Left lung (tissue), 10 donors: ENCODE measurements around the gene PEPD. TPM values are rescaled to one million over a fixed set of nuclear protein-coding genes. Genes with fewer than 3 reads are reported as not detected.

Experiments
- ATAC-seq: fragments of 200-7000 bp; cut with Tn5 transposase; one replicate; pipeline ENCODE4 v1.9.1; 2020; ENCODE audit warnings: moderate library complexity
- DNase-seq, 4 donors: peaks; one replicate each; pipeline ENCODE4 v3.0.0-alpha.2; 2013 to 2020
- H3K27ac ChIP-seq, 2 donors: fragments of 200-600 bp; sonication (generic) in 1 of 2; one replicate each; pipeline versions ENCODE4 v1.5.0 to v1.8.0; 2020 to 2021
- H3K27me3 ChIP-seq, 2 donors: fragments of 200-600 bp; sonication (generic) in 1 of 2; one replicate each; pipeline versions ENCODE4 v1.5.0 to v1.8.0; 2020 to 2021
- H3K36me3 ChIP-seq, 2 donors: fragments of 200-600 bp; sonication (generic) in 1 of 2; one replicate each; pipeline versions ENCODE4 v1.5.0 to v1.8.0; 2020 to 2021
- H3K4me1 ChIP-seq, 2 donors: fragments of 200-600 bp; one replicate each; pipeline ENCODE4 v1.8.0; 2021
- H3K4me3 ChIP-seq, 2 donors: fragments of 200-600 bp; sonication (generic) in 1 of 2; one replicate each; pipeline versions ENCODE4 v1.5.0 to v1.8.0; 2020 to 2021; ENCODE audit warnings: mild to moderate bottlenecking in 1 of 2
- H3K9me3 ChIP-seq, 2 donors: fragments of 200-600 bp; sonication (generic) in 1 of 2; one replicate each; pipeline versions ENCODE4 v1.5.0 to v1.8.0; 2020 to 2021
- intact Hi-C, 2 donors: fragments of 100-400 bp; cut with DNase I; formaldehyde crosslinking; loops; one replicate each; pipeline versions ENCODE4 v1.11.2 to v1.14.2; 2022
- polyA plus RNA-seq, 6 donors: library from polyadenylated mRNA; unstranded; fragments of 120-200 nt; gene quantifications; one replicate each; pipeline ENCODE4 v1.2.1, GENCODE V29; 2013; ENCODE audit not compliant: insufficient read length in 6 of 6
- total RNA-seq, 2 donors: library from RNA; stranded (reverse); fragmentation: NEBNext Ultra II Directional; extraction: Animal tissue kit (Norgen Biotek cat#: 25700); gene quantifications; one replicate each; pipeline ENCODE4 v1.2.1, GENCODE V29; 2021
- TF ChIP-seq, protein P1 (sequence below), 2 donors: fragments of 200-600 bp; sonication (generic) in 1 of 2; IDR thresholded peaks; one replicate each; pipeline versions ENCODE4 v1.5.0 to v1.8.0; 2021; ENCODE audit warnings: antibody characterized with exemption in 2 of 2
- donor health status: DM: no; HTN: yes; CAD: no.
- donor health status: DM: no; HTN: no; CAD: no.

The PEPD gene
- total and polyA plus RNA-seq, 8 donors, result 41.2 to 90.1 (median 46.2) TPM

DNA sequence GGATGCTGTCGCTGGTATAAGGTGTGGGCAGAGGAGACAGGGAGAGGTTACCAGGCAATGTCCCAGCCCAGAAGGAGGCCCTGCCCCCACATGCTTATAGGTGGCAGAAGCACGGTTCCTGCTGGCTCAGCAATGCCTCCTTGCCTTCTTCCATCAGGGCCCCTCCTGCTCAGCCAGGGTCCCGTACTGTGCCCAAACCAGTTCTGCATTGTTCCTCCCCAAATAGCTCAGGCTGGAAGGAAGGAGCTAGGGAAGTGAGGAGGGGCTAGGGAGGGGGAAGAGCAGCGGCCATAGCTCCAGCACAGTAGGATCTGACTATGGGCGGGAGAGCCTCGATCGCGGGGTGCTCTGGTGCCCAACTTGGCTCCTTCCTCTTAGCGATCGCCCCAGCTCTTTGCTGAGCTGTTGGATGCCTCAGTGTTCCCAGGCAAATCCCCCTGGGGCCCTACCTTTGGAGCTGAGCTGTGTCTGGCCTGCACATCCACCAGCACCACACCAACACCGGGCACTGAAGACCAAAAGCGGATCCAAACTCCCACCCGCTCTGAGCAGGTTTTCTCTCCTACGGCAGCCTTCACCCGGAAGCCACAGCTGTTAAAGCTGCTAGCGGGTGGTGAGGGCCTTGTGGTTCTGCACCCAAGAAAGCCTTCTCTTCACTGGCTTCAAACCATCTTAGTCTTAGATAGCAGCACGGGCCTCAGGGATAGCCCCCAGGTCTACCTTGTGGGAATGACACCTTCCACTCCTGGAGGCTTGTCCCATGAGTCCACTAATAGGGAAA is 32.1 kb upstream of the PEPD start:
- intact Hi-C loops, result no loop called here
- TF ChIP-seq, protein P1, sequence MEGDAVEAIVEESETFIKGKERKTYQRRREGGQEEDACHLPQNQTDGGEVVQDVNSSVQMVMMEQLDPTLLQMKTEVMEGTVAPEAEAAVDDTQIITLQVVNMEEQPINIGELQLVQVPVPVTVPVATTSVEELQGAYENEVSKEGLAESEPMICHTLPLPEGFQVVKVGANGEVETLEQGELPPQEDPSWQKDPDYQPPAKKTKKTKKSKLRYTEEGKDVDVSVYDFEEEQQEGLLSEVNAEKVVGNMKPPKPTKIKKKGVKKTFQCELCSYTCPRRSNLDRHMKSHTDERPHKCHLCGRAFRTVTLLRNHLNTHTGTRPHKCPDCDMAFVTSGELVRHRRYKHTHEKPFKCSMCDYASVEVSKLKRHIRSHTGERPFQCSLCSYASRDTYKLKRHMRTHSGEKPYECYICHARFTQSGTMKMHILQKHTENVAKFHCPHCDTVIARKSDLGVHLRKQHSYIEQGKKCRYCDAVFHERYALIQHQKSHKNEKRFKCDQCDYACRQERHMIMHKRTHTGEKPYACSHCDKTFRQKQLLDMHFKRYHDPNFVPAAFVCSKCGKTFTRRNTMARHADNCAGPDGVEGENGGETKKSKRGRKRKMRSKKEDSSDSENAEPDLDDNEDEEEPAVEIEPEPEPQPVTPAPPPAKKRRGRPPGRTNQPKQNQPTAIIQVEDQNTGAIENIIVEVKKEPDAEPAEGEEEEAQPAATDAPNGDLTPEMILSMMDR (IDR thresholded peaks at IDR 0.05), result no peak
- no peak for ATAC-seq

DNA sequence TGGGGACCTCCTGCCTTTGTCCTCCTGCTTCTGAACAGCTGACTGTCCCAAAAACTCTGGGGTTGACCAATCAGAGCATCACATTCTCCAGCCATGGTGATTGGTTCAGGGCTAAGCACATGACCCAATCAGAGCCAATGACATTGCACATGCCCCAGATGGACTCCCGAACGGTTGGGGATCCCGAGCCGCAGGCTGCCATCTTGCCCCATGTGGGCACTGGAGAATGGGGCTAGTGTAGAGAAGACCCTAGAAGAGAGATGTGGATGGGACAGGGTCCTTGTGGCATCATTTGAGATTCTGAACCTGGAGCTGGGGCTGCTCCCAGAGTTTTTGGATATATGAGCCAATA is 31.3 kb upstream of the PEPD start:
- DNase-seq (no peak), ATAC-seq (no peak)
- Histone ChIP-seq H3K27me3 (peaks cover 0 to 18% of the 10 kb centered on the region in 2 donors), H3K27ac (no peak overlapping the region), H3K4me3 (no peak overlapping the region), H3K36me3 (no peaks in the 10 kb centered on the region), H3K9me3 (no peaks in the 10 kb centered on the region), H3K4me1 (no peaks in the 10 kb centered on the region)
- TF ChIP-seq, protein P1 (IDR thresholded peaks at IDR 0.05), result no peak
- intact Hi-C loops, result no loop called here

More for the DNA sequence above, 32.1 kb upstream of the PEPD start:
- Histone ChIP-seq H3K36me3 (no peaks in the 10 kb centered on the region), H3K27ac (no peak overlapping the region), H3K4me1 (no peaks in the 10 kb centered on the region), H3K4me3 (no peak overlapping the region), H3K27me3 (peaks cover 0 to 12% of the 10 kb centered on the region in 2 donors), H3K9me3 (no peaks in the 10 kb centered on the region)
- DNase-seq, result no peak

DNA sequence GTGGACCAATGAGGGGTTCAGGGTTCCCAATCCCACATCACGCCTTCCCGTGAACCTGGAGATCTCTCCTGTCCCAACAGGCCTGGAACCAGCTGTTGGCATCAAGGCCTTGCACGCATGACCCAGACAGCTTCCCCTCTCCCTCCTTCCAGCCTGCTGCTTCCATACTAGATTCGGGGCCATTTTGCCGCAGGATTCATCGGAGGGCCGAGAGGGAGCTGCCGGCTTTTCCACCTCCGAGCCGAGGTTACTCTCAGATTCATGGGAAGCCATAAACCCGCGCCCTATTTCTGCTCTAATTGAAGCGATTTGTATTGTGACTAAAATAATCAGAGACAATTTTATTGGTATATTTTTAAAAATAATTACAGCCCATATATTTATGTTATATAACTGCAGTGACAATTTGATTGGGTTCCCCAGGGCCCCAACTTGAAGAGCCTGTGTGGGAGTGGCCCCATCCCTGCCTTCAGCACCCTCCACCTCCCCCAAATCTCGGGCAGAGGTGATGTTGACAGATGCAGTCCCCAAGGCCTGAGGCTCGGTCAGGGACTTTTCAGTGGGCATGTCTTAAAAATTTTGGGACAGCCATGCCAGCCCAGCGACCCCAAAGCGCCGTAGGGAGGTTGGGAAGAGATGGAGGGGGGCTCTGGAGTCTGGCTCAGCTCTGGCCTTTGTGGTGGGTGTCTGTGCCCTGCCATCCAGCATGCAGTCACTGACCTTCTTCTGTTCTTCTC is 30.8 kb upstream of the PEPD start:
- H3K4me3 ChIP-seq, result no peak overlapping the region
- H3K27ac ChIP-seq, result no peak overlapping the region
- H3K4me1 ChIP-seq, result no peaks in the 10 kb centered on the region
- intact Hi-C loops, result no loop called here
- ATAC-seq (no peak), DNase-seq (no peak)
- TF ChIP-seq, protein P1 (IDR thresholded peaks at IDR 0.05), result no peak
- H3K27me3 ChIP-seq, result peaks cover 0 to 24% of the 10 kb centered on the region in 2 donors
- H3K36me3 ChIP-seq, result no peaks in the 10 kb centered on the region
- H3K9me3 ChIP-seq, result no peaks in the 10 kb centered on the region

DNA sequence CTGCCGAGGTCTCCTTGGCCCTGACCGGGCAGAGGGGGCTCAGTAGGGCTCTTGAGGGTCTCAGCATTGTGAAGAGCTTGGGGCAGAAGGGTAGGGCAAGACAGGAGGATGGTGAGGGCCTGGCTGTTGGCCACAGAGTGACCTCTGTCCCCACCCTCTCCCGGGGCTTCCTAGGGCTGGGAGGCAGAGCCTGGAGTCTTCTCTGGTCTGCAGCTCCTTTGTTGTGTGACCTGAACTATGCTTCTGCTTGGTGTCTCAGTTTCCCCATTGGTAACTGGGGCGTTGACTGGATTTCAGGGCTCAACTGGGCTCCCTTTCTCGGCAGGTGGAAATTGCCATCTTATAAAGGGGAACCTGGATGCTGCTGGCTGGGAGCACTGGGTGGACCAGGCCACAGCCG is 30.1 kb upstream of the PEPD start:
- Histone ChIP-seq H3K27me3 (peaks cover 0 to 28% of the 10 kb centered on the region in 2 donors), H3K36me3 (no peaks in the 10 kb centered on the region), H3K4me1 (no peaks in the 10 kb centered on the region), H3K9me3 (no peaks in the 10 kb centered on the region), H3K4me3 (no peak overlapping the region), H3K27ac (no peak overlapping the region)
- intact Hi-C loops, result no loop called here
- ATAC-seq (no peak), DNase-seq (no peak)
- TF ChIP-seq, protein P1 (IDR thresholded peaks at IDR 0.05), result no peak

DNA sequence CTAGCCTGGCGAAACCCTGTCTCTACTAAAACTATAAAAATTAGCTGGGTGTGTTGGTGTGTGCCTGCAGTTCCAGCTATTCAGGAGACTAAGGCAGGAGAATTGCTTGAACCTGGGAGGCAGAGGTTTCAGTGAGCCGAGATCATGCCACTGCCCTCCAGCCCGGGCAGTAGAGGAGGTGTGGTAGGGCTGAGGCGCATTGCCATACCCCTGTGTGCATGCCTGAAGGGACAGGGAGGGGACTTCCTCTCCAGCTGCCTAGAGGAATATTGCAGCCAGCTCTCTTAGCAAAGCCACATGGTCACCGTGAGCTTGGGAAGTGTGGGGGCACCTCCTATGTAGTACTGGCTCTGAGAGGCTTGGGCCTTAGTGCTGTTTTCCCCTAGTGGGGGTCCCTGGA is 29.2 kb upstream of the PEPD start:
- TF ChIP-seq, protein P1 (IDR thresholded peaks at IDR 0.05), result no peak
- intact Hi-C loops, result no loop called here
- ATAC-seq (no peak), DNase-seq (no peak)
- Histone ChIP-seq H3K4me1 (no peaks in the 10 kb centered on the region), H3K4me3 (no peak overlapping the region), H3K27me3 (peaks cover 0 to 20% of the 10 kb centered on the region in 2 donors), H3K9me3 (no peaks in the 10 kb centered on the region), H3K36me3 (no peaks in the 10 kb centered on the region), H3K27ac (no peak overlapping the region)
